HepG2 (cell line): ENCODE measurements around the gene RBP3.

Source experiments
- CTCF ChIP-seq: sonication (generic); formaldehyde crosslinking; IDR thresholded peaks from 2 replicates; pipeline ENCODE4 v1.5.0; 2020; ENCODE audit warnings: mild to moderate bottlenecking, missing genetic modification reagents, moderate library complexity
- ZBTB10 ChIP-seq: sonication (generic); formaldehyde crosslinking; IDR thresholded peaks from 2 replicates; pipeline ENCODE4 v1.4.0; 2020; ENCODE audit warnings: missing genetic modification reagents, borderline replicate concordance

GRCh38 chr10:47380341-47381102, 32.4 kb downstream of the RBP3 start:
- TF ChIP-seq CTCF, result no peak
- no peak for TF ChIP-seq ZBTB10 (CRISPR knock-in tag)
